Activated CD8-positive, alpha-beta memory T cell treated with anti-CD3 and anti-CD28 coated beads, Interleukin-2, amount 50 U/mL, for 24 hours (primary cell): ENCODE measurements around the gene COL2A1.

Source experiments
- DNase-seq: peaks from one replicate; pipeline ENCODE4 v3.0.0-alpha.2; 2020; ENCODE audit errors: extremely low read depth

COL2A1 gene

GRCh38 chr12:47989666-47990065, 14.6 kb downstream of the COL2A1 start:
- no peak for DNase-seq

DNA sequence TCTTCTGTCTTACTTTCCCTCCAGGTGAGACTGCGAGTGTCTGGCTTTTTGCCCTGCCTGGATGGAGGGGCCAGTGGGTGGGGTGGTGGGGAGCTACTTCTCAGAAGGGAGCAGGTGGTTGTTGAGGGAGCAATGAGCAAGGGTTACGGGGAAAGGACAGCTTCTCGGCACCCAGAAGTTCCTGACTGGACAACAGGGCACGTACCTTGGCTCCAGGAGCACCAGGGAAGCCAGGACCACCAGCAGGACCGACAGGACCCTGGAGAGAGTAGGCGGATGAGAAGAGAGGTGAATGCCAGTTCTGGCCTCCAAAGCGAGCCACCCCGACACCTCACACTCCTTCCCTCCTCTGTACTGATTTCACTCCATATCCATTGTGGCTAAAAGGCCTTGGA, 15.3 kb downstream of the COL2A1 start:
- DNase-seq: no peak

GRCh38 chr12:47988073-47989022, 15.9 kb downstream of the COL2A1 start:
- DNase-seq: no peak

GRCh38 chr12:47987411-47988072, 16.7 kb downstream of the COL2A1 start:
- no peak for DNase-seq

- DNase-seq: no peak
Measured at GRCh38 chr12:47986832-47987231, 17.4 kb downstream of the COL2A1 start.

- no peak for DNase-seq
Measured at GRCh38 chr12:47986291-47986660, 18.0 kb downstream of the COL2A1 start.

- no peak for DNase-seq
Measured at GRCh38 chr12:47985596-47986290, 18.5 kb downstream of the COL2A1 start.

GRCh38 chr12:47984331-47984801, 19.9 kb downstream of the COL2A1 start:
- DNase-seq: no peak

DNA sequence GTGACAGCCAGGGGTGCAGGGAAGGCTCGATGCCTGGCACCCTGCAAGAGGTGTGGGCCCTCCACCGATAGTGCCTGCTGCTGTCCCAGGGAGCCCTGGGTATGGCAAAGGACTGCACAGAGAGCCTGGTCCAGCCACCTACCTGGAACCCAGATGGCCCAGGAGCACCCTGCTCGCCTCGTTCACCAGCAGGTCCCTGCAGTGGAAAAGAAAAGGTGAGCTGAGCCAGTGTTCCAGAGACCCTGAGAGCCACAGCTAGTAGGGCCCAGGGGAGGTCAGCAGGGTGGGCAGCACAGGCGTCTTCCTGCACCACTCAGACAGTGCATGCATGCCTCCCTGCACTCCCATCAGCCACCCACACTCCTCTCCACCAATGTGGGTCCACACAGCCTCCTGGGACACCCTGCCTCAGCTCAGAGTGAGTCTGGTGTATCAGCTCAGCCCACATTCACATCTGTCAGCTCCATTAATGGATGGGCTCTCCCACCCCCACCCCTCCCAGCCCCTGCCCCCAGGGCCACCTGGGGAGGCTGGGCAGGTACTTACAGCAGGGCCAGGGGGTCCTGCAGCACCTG, 20.6 kb downstream of the COL2A1 start:
- no peak for DNase-seq

- DNase-seq: no peak
Measured at GRCh38 chr12:47982770-47983169, 21.5 kb downstream of the COL2A1 start.

GRCh38 chr12:47982311-47982710, 22.0 kb downstream of the COL2A1 start:
- DNase-seq: no peak

DNA sequence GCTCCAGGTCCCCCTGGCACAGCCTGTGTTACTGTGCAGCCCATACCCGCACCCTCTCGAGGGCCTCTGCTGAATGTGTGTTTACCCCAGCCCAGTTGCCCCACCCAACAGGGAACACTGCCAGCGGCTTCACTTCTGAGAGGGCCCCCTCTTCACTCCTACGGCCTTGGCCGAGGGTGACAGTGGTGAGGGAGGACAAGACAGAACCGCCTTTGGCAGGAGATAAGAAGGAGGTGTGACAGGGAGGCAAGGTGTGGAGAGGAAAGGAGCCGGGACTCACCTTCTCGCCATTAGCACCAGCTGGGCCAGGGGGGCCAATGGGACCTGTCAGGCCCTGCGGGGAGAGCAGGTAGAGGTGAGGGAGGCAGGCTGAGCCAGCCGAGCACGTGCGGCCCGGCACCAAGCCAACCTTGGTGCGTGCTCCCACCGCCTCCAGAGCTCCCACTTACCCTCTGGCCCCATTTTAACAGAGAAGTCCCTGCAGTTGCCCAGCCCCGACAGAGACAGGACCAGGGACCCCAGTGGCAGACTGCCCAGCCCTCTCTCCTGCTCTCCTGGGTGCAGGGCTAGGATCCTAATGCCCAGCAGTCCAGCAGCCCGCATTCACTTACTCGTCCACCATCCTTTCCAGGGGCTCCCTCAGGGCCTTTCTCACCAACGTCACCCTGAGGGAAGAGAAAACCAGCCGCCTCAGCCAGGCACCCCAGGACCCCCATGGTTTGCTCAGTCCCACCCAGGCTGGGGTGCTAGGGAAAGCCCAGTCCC, 22.6 kb downstream of the COL2A1 start:
- DNase-seq: no peak

DNA sequence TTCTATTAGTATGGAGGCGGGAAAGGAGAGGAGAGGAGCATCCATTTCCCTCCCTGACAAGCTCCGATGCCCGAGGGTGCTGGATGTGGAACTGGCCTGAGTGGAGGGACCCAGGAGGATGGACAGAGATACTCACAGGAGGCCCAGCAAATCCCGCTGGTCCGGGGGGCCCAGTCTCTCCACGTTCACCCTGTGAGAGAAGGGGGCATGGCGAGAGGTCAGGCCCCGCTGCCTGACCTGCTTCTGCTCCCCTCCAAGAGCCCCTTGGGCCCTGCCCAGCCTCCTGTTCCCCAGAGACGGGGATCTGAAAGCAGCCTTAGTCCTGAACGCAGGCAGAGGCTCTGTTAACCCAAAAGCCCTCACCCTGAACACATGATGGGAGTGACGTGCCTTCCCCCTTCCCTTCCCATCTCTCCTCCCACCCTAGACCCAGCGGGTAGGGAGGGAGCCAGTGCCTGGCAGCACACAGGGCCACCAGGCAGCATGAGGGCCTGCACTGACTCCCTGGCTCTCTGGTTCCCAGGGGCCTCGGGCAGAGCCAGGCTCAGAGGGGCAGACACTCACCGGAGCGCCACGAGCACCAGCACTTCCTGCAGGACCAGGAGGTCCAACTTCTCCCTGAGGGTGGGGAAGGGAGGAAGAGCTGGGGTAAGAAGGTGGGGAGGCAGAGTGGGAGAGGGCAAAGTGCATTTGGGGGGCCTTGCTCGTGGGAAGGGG, 23.3 kb downstream of the COL2A1 start:
- DNase-seq: no peak

DNA sequence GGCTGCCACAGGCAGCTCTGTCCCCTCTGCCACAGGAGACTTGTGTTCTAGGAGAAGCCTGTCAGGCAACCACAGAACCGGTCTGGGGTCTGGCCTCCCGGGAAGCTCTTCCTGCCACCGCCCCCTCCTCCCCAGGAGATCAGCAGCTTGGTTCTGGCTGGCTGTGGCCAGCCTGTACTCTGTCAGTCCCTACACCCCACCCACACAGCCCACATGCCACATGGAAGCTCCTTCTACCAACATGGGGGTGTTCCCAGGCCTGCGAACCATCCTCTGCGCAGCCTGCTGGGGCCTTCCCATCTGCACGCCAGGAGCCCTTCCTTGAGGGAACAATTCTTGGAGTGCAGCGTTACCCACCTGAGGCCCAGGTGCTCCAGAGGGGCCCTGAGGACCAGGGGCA, 24.1 kb downstream of the COL2A1 start:
- no peak for DNase-seq

DNA sequence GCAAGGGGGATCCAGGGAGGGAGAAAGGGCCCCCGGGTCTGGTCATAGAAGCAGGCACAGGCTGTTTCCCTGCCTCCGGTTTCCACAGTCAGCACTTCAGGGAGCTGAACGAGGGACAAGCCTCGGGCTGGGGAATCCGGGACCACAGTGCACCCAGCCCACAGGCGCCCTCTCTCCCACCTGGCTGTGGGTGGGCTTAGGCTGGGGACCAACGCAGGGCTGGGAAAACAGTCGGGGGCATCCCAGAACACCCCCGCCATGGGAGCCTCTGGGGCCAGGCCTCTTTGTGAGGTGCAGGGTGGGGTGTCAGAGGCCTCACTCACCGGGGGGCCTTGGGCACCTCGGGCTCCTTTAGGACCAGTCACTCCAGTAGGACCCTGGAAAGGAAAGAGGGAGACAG, 24.6 kb downstream of the COL2A1 start:
- no peak for DNase-seq

DNA sequence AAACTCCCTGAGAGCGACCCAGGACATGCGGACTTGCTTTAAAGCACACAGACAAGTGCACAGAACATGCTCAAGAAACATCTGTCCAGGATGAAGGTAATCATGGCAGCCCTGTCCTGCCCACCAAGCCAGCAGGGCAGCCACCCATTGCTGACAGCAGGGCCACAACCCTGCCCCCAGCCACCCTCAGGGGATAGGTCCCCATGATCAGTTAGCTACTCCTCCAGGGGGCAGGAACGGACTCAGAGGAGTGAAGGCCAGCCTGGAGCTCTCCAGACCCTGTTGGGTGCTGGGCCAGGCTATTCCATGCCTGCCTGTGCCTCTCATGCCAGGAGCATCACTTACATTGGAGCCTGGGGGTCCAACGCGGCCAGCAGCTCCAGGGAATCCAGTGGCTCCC, 25.1 kb downstream of the COL2A1 start:
- DNase-seq: no peak

DNA sequence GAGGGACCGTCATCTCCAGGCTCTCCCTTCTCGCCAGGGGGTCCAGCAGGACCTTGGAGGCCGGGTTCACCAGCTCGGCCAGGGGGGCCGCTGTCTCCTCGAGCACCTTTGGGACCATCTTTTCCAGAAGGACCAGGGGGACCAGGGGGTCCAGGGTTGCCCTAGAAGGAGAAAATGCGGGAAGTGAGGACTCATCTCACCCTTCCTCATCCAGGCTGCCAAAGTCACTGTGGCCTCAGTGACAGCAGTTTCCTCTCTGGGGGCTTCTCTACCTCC, 25.7 kb downstream of the COL2A1 start:
- no peak for DNase-seq

DNA sequence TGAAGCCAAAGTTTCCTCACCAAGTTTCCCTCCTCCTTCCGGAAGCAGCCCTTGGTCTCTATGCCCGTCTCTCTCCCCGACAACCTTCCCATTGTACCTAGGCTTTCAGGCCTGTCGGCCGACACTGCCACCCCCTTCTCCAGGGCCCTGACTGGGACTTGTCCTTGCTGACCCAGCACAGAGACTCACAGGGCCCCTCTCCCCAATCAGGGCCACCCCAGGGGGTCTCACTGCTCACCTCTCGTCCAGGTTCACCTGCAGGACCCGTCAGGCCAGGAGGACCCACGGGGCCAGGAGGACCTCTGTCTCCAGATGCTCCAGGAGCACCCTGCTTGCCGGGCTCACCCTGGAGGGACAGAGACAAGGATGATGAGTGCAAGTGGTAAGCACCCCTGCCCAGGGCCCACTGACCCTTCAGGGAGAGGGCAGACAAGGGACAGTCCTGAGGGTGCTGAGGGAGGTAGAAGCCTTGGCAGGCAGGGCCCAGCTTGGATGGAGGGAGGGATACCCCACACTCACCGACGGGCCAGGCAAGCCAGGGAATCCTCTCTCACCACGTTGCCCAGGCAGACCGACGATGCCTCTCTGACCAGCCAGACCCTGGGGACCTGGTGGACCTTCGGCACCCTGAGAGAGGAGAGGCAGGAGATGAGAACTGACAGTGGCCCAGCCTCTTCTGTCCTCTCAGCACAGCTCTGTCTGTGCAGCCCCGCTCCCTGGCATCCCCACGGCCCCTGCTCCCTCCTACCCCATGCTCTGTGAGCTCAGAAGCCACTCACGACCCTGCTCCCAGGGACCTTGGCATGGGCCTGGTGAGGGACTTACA, 26.3 kb downstream of the COL2A1 start:
- DNase-seq: no peak

DNA sequence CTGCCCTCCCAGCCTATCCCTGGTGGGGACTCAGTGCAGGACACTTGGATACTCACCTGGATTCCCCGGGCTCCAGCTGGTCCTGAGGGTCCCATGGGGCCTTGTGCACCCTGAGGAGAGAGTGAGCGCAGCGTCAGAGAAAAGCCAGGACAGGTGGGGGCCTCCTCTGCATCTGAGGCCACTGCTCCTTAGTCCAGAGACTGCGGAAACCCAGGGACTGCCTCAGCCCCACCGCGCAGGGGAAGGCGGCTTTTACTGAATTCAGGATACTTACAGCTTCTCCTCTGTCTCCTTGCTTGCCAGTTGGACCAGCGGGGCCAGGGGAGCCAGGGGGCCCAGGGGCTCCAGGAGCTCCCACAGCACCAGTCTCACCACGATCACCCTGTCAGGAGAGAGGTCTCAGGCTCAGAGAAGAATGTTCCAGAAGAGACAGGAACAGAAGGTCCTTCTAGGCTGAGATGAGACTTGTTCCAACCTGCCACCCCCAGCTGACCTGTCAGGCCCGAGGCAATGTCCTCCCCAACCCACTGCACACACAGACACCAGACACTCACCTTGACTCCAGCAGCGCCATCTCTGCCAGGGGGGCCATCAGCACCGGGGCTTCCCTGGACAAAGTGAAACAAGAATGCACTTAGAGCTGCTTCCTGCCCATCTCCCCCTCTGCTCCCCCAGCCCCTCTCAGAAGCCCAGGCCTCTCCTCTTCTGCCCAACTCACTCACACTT, 27.1 kb downstream of the COL2A1 start:
- DNase-seq: no peak
